H54 (cell line): ENCODE results near the gene YPEL4.

ENCODE experiments used
- DNase-seq: peaks from one replicate; pipeline ENCODE4 v3.0.0; 2011; ENCODE audit warnings: low spot score, mixed read lengths; ENCODE audit not compliant: insufficient read length
- FAIRE-seq: peaks from 3 replicates; lab custom pipeline; 2011; peaks lifted over from hg19 to GRCh38; lab: Jason Lieb, UNC
- POLR2A ChIP-seq: IDR thresholded peaks from 2 replicates; pipeline ENCODE4 v1.6.1; 2011; ENCODE audit warnings: low read depth, mild to moderate bottlenecking, low read length

YPEL4 gene

GRCh38 chr11:57645689-57646085, 4.0 kb downstream of the YPEL4 start:
- no peak for TF ChIP-seq POLR2A
- DNase-seq (no peak), FAIRE-seq (no peak)

GRCh38 chr11:57644748-57645688, 4.7 kb downstream of the YPEL4 start:
- DNase-seq, result no peak

DNA sequence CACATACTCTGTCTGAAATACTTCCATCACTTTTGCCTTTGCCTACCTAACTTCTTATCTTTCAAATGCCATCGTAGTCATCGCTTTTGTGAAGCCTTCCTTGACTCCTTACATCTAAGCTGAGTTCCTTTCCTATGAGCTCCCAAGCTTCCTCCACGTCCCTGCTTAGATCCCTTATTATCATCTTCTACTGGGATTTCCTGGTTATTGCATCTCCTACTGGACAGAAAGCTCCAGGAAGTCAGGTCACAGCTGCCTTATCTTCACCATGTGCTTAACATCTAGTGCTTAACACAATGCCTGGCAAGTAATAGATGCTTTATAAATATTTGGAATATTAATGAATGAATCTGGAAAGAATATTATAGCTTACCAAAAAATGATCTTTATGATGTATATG, 5.9 kb downstream of the YPEL4 start:
- no peak for TF ChIP-seq POLR2A
- FAIRE-seq (no peak), DNase-seq (no peak)

More at GRCh38 chr11:57644748-57645688, 4.7 kb downstream of the YPEL4 start:
- no peak for FAIRE-seq
- no peak for TF ChIP-seq POLR2A

GRCh38 chr11:57641011-57641807, 8.5 kb downstream of the YPEL4 start:
- no peak for TF ChIP-seq POLR2A
- no peak for FAIRE-seq
- DNase-seq, result no peak

DNA sequence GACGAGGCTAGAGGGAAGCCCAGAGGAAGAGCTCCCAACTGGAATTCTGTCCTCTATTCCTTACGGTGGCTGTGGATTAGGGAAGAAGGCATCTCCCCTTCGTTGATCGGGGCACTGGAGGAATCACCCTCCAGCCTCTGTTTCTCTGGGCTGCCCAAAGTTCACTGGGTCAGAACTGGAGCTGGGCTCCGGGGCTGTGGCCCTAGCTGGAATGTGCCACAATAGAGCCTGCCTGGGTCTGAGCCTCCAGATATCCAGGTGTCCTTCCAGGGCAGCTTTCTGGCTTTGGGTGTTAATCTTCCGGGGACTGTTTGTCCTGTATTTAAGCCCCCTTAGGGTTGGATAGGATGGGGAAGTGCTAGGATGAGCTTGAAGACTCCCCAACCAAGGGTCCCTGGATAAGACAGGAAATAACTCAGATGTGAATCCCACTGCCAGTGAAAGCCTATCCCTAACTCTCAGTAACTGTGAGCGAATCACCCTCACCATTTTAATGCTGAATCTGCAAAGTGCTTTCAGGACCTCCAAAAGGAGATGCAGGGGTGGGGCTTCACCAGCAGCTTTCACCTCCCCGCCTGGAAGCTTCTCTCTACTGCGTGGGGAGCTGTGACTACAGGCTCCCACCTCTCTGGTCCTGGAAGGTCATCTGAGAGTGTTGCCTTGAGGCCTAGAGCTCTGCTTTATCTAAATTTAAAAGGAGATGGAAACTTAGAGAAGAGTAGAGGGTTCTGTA, 9.5 kb downstream of the YPEL4 start:
- no peak for DNase-seq
- FAIRE-seq, result no peak
- TF ChIP-seq POLR2A, result no peak

- DNase-seq (no peak), FAIRE-seq (no peak)
- no peak for TF ChIP-seq POLR2A
Measured at GRCh38 chr11:57639321-57640067, 10.2 kb downstream of the YPEL4 start.

DNA sequence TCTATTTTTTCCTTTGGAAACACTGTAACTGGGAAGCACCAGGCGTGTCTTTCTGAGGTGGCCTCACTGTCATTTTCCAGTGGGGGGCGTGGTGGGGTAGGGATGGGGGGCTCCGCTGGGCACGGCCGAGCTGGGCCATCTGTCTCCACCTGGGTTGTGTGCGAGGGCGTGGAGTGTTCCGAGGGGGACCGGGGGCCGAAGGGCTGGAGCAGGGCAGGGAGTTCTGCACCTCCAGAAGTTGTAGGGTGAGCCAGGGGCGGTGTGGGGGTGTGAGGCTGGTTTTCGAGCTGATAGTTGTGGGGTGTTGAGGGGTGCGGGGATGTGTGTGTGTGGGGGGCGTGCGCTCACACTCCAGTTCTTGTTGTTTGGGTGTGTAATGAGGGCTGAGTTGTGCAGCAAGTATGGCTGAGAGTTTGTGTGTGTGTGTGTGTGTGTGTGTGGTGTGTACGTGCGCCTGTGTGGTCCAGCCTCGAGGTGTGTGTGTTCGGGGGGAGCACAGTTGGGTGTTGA, 10.8 kb downstream of the YPEL4 start:
- DNase-seq, result no peak
- FAIRE-seq, result no peak
- 0 out of 2 replicates have a peak, but pooled peaks have one; percentile 6 for TF ChIP-seq POLR2A

- FAIRE-seq, result no peak
- TF ChIP-seq POLR2A, result peak; percentile 74
- DNase-seq, result peak; percentile 95
Measured at GRCh38 chr11:57638005-57638781, 11.5 kb downstream of the YPEL4 start.

- FAIRE-seq, result no peak
- no peak for TF ChIP-seq POLR2A
- DNase-seq, result no peak
Measured at GRCh38 chr11:57637626-57638004, 12.1 kb downstream of the YPEL4 start.

DNA sequence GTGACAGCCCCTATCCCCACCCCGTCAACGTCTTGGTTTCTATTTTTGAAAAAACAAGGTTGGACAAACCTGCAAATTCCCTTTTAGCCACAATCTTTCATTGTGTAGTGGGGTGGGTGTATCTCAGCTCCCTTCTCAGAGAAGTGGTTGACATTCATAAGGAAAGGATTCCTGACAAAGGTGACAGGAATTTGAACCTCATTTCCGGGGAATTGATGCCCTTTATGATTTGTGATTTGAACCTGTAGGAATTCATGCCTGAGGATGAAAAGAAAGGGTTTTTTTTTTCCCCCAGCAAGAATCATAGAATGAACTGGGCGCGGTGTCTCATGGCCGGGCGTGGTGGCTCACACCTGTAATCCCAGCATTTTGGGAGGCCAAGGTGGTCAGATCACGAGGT, 14.5 kb downstream of the YPEL4 start:
- no peak for TF ChIP-seq POLR2A
- FAIRE-seq (no peak), DNase-seq (no peak)

- TF ChIP-seq POLR2A, result no peak
- DNase-seq (no peak), FAIRE-seq (no peak)
Measured at GRCh38 chr11:57634311-57634710, 15.4 kb downstream of the YPEL4 start.
